Right atrium auricular region (tissue), 2 donors: Measurements from ENCODE around the gene RBM15B. TPM values are rescaled to one million over a fixed set of nuclear protein-coding genes. Genes with fewer than 3 reads are reported as not detected.

ENCODE experiments used
- DNase-seq: peaks from one replicate; pipeline ENCODE4 v3.0.0-alpha.2; 2019; ENCODE audit warnings: low spot score
- H3K27ac ChIP-seq, 2 donors: fragments of 200-600 bp; sonication (generic); 1 replicate in 1 of 2; 2 replicates in 1 of 2; pipeline ENCODE4 v1.5.1; 2016 to 2019
- H3K27me3 ChIP-seq, 2 donors: fragments of 200-600 bp; sonication (generic); one replicate each; pipeline versions ENCODE4 v1.5.1 to v1.6.0; 2017 to 2019
- H3K36me3 ChIP-seq: fragments of 200-600 bp; sonication (generic); one replicate; pipeline ENCODE4 v1.5.1; 2016
- H3K4me1 ChIP-seq, 2 donors: fragments of 200-600 bp; sonication (generic); one replicate each; pipeline versions ENCODE4 v1.5.1 to v1.6.0; 2017 to 2019
- H3K4me3 ChIP-seq, 2 donors: fragments of 200-600 bp; sonication (generic); 1 replicate in 1 of 2; 2 replicates in 1 of 2; pipeline ENCODE4 v1.5.1; 2017 to 2019; ENCODE audit warnings: mild to moderate bottlenecking in 1 of 2, moderate library complexity in 1 of 2
- H3K9me3 ChIP-seq, 2 donors: fragments of 200-600 bp; sonication (generic); one replicate each; pipeline ENCODE4 v1.5.1; 2019
- CTCF ChIP-seq, 2 donors: fragments of 200-600 bp; sonication (generic); IDR thresholded peaks; one replicate each; pipeline ENCODE4 v1.5.1; 2019; ENCODE audit warnings: antibody characterized with exemption in 2 of 2
- total RNA-seq, 2 donors: library from RNA; depleted of rRNA; stranded (reverse); fragments of >200 nt; gene quantifications; one replicate each; pipeline ENCODE4 v1.1.0, GENCODE V29; 2016

Gene RBM15B
- total RNA-seq, 2 donors from 2014 or later, result 12.9 to 21.4 TPM

GRCh38 chr3:51354172-51354571 lies 36.9 kb upstream of the RBM15B start:
- H3K27me3 ChIP-seq, result no peaks in the 10 kb centered on the region
- no peaks in the 10 kb centered on the region for H3K9me3 ChIP-seq
- H3K27ac ChIP-seq, result no peak overlapping the region
- DNase-seq, result no peak
- H3K36me3 ChIP-seq, result no peaks in the 10 kb centered on the region
- H3K4me1 ChIP-seq, result no peaks in the 10 kb centered on the region
- no peak for TF ChIP-seq CTCF (IDR thresholded peaks at IDR 0.05)
- no peak overlapping the region for H3K4me3 ChIP-seq

DNA sequence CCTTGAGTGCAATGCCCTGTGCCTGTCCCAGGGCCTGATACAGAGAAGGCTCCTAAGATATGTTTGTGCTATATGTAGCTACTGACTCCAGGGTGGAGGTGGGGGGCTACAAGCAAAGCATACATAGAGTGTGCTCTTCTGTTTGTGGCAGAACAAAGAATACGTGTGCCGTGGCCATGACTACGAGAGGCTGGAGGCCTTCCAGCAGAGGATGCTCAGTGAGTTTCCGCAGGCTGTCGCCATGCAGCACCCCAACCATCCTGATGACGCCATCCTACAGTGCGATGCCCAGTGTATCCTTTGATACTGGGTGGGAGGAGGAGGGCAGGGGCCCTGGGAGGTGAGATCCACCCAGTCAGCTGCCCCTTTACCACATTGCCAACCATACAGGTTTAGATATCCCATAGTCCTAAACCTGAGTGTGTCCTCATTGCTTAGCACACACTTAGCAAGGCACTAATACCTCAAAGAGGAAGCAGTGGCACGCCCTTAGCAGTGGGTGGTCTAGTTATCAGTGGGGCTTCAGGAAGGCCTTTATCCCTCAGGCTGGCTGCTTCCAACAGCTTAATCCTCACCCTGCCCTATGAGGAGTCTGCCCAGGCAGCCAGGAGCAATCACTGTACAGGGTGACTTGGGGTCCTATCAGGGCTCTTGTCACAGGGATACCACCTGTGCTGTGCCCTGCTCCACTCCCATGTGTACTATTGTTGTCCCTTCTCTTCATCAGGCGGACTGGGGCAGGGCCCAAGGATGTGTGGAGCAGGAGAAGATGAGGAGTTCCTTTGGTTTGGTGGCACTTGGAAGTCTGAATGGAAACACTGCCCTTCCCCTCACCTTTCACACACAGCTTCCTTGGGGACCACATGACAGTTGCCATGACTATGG lies 36.1 kb upstream of the RBM15B start:
- no peak overlapping the region for H3K27ac ChIP-seq
- no peak overlapping the region for H3K4me3 ChIP-seq
- no peaks in the 10 kb centered on the region for H3K27me3 ChIP-seq
- no peaks in the 10 kb centered on the region for H3K36me3 ChIP-seq
- no peaks in the 10 kb centered on the region for H3K9me3 ChIP-seq
- H3K4me1 ChIP-seq, result no peaks in the 10 kb centered on the region
- DNase-seq, result no peak
- no peak for TF ChIP-seq CTCF (IDR thresholded peaks at IDR 0.05)

- H3K4me3 ChIP-seq, result no peak overlapping the region
- H3K27me3 ChIP-seq, result no peaks in the 10 kb centered on the region
- DNase-seq, result no peak
- H3K36me3 ChIP-seq, result no peaks in the 10 kb centered on the region
- no peaks in the 10 kb centered on the region for H3K9me3 ChIP-seq
- TF ChIP-seq CTCF (IDR thresholded peaks at IDR 0.05), result no peak
- no peaks in the 10 kb centered on the region for H3K4me1 ChIP-seq
- H3K27ac ChIP-seq, result no peak overlapping the region
Measured at GRCh38 chr3:51355891-51356578, 35.0 kb upstream of the RBM15B start.

DNA sequence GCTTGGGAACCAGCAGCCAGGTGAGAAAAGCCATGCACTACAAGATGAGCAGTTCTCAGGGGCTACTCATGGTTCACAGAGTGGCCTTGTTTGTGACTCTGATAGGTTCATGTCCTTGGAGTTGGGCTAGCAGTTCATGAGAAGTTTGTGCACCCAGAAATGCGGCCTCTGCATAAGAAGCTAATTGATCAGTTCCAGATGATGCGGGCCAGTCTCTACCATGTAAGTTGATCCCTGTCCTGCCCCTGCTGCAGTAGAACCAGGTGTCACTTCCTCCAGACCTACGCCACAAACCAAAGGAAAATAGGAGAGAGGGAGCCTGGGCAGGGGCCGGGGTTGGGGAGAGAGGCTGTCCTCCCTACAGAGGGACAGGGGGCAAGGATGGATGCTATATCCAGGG lies 33.2 kb upstream of the RBM15B start:
- DNase-seq, result no peak
- H3K36me3 ChIP-seq, result no peaks in the 10 kb centered on the region

DNA sequence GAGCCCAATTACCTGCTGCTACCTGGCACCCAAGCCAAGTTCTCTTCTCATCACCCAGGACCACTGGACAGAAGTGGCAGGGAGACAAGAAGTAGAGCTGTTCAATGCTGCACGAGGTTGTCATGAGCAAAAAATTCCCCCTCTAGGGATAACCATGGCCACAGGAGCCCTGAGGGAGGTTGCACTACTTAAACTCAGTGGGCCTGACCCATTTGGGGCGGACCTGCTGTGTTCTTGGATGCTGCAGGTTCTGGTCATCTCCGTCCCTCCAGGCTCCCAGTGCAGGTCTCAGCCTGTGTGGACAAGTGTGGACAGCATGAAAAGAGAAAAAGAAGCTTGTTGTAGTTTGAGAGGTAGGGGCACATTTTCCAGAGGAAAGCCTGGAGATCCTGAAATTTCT lies 32.1 kb upstream of the RBM15B start:
- Histone ChIP-seq H3K27me3 (no peaks in the 10 kb centered on the region), H3K27ac (no peak overlapping the region), H3K9me3 (no peaks in the 10 kb centered on the region), H3K4me1 (no peaks in the 10 kb centered on the region), H3K36me3 (no peaks in the 10 kb centered on the region), H3K4me3 (no peak overlapping the region)
- no peak for TF ChIP-seq CTCF (IDR thresholded peaks at IDR 0.05)
- DNase-seq, result no peak

More for the DNA sequence above, 33.2 kb upstream of the RBM15B start:
- H3K27me3 ChIP-seq, result no peaks in the 10 kb centered on the region
- no peaks in the 10 kb centered on the region for H3K9me3 ChIP-seq
- H3K4me1 ChIP-seq, result no peaks in the 10 kb centered on the region
- no peak for TF ChIP-seq CTCF (IDR thresholded peaks at IDR 0.05)
- H3K27ac ChIP-seq, result no peak overlapping the region
- no peak overlapping the region for H3K4me3 ChIP-seq
